PFSK-1 (cell line): ENCODE data around the gene HEXIM1.

Experiments used
- FOXP2 ChIP-seq: optimal IDR thresholded peaks from 2 replicates; pipeline ENCODE3; 2011; ENCODE audit warnings: borderline replicate concordance, control low read depth, inconsistent platforms; ENCODE audit not compliant: insufficient read depth; ENCODE audit errors: extremely low read length, extremely low read depth
- POLR2AphosphoS5 ChIP-seq: IDR thresholded peaks from 2 replicates; pipeline ENCODE4 v1.6.1; 2012; ENCODE audit warnings: low read depth, mild to moderate bottlenecking, control low read depth, low read length, moderate library complexity
- SIN3A ChIP-seq: IDR thresholded peaks from 2 replicates; pipeline ENCODE4 v1.6.1; 2012; ENCODE audit warnings: mild to moderate bottlenecking, low read length, moderate library complexity, borderline replicate concordance; ENCODE audit not compliant: insufficient read depth
- TAF1 ChIP-seq: IDR thresholded peaks from 2 replicates; pipeline ENCODE4 v1.6.1; 2012; ENCODE audit warnings: low read length, control low read depth, borderline replicate concordance; ENCODE audit not compliant: insufficient read depth
- TF ChIP-seq, protein P1 (sequence below), 2 experiments: IDR thresholded peaks; 2 replicates each; pipeline versions ENCODE4 v1.6.1 to v1.8.0; 2011 to 2012; ENCODE audit warnings: low read depth in 2 of 2, low read length in 2 of 2, control low read depth in 1 of 2, inconsistent platforms in 1 of 2, mild to moderate bottlenecking in 1 of 2, moderate library complexity in 1 of 2; ENCODE audit not compliant: insufficient read depth in 1 of 2

Gene HEXIM1

DNA sequence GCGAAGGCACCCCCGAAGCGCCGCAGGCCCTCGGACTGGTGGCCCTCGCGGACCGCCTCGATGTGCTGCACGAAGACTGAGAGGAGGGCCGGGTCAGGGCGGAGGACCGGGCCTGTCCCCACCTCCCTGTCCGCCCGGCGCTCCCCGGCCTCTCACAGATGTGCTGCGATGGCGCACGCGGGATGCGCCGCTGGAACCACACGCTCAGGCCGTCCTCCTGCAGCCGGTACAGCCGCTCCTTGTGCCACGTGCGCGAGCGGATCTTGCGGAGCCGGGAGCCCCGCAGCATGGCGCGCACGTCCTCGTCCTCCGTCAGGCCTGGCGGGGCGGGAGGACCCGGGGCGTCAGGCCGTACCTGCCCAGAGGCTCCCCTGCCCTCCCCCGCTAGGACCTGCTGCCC, 27.2 kb upstream of the HEXIM1 start:
- TF ChIP-seq FOXP2 = no peak
- no peak for TF ChIP-seq SIN3A
- TF ChIP-seq POLR2AphosphoS5 = no peak
- TF ChIP-seq TAF1 = no peak
- TF ChIP-seq, protein P1, sequence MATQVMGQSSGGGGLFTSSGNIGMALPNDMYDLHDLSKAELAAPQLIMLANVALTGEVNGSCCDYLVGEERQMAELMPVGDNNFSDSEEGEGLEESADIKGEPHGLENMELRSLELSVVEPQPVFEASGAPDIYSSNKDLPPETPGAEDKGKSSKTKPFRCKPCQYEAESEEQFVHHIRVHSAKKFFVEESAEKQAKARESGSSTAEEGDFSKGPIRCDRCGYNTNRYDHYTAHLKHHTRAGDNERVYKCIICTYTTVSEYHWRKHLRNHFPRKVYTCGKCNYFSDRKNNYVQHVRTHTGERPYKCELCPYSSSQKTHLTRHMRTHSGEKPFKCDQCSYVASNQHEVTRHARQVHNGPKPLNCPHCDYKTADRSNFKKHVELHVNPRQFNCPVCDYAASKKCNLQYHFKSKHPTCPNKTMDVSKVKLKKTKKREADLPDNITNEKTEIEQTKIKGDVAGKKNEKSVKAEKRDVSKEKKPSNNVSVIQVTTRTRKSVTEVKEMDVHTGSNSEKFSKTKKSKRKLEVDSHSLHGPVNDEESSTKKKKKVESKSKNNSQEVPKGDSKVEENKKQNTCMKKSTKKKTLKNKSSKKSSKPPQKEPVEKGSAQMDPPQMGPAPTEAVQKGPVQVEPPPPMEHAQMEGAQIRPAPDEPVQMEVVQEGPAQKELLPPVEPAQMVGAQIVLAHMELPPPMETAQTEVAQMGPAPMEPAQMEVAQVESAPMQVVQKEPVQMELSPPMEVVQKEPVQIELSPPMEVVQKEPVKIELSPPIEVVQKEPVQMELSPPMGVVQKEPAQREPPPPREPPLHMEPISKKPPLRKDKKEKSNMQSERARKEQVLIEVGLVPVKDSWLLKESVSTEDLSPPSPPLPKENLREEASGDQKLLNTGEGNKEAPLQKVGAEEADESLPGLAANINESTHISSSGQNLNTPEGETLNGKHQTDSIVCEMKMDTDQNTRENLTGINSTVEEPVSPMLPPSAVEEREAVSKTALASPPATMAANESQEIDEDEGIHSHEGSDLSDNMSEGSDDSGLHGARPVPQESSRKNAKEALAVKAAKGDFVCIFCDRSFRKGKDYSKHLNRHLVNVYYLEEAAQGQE (IDR thresholded peaks at IDR 0.05; ENCODE audit: insufficient read depth in 1 of 2, low read depth in 2 of 2, low read length in 2 of 2) = no peak

DNA sequence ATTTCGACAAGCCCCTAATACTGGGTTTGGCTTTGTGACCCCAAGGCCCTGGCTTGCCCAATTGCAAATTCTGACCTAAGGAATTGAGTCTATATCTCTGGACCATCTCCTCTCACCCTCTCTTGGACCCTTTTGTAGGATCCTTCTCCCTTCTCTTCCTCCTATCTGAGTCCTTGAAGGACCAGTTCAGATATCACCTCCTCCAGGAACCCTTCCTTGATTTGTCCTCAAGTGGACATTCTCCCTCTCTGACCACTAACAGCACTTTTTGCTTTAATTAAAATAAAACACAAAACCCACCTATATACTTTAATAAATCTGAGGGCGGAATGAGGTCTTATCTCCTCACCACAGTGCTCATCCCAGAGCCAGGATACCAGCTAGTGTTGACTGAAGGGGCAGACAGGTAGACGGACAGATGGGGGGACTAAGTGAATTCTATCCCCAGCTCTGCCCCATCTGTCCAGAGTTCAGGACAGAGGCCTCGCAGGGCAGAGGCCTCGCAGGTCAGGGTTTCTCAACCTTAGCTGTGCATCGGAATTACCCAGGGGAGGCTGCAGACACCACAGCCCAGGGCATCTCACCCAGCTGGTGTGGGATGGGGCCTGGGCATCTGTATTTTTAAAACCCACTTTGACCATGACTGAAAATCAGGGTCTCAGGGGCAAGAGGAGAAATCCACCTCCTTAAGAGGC, 25.1 kb upstream of the HEXIM1 start:
- TF ChIP-seq TAF1 = no peak
- TF ChIP-seq, protein P1 (IDR thresholded peaks at IDR 0.05; ENCODE audit: insufficient read depth in 1 of 2, low read depth in 2 of 2, low read length in 2 of 2) = no peak

DNA sequence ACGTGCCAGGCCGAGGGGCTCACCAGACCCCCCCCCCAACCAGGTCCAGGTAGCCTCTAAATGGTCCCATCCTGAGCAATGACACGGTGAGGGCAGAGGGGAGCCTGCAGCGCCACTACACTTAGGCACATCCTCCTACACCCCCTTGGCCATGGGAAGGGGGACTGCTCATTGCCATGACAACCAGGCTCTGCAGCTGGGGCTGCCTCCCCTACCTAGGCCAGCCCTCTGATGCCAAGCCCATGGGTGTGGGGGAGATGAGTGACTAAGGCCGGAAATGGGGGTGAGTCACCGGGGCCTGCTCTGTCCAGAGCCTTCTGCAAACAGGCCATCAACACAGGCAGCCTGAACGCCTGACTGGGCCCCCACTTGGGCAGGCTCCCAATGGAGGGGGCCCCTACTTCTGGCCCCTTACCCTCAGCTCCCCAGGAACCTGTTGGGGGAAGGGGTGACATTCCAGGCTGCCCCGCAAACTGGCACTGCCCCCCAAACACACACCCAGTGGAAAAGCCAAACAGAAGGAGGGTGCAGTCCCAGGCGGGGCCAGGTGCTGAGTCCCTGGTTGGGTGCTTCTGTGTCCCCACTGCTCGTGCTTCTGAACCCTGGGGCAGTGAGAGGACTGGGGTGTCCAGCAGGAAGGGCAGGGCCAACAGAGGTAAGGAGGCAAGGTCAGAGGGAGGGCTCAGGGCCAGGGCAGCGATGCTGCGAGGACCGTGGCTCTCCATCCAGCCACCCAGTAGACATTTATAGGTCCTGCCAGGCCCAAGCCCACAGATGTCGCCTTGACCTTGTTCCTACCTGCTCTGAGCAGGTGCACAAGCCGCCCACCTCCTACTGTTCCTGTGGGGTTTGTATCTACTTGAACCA, 24.1 kb upstream of the HEXIM1 start:
- TF ChIP-seq FOXP2 = peak; percentile 79
- TF ChIP-seq, protein P1 (IDR thresholded peaks at IDR 0.05; ENCODE audit: insufficient read depth in 1 of 2, low read depth in 2 of 2, low read length in 2 of 2) = 0 out of 4 replicates have a peak, but pooled peaks have one; percentile 31 to 34
- TF ChIP-seq TAF1 = no peak

DNA sequence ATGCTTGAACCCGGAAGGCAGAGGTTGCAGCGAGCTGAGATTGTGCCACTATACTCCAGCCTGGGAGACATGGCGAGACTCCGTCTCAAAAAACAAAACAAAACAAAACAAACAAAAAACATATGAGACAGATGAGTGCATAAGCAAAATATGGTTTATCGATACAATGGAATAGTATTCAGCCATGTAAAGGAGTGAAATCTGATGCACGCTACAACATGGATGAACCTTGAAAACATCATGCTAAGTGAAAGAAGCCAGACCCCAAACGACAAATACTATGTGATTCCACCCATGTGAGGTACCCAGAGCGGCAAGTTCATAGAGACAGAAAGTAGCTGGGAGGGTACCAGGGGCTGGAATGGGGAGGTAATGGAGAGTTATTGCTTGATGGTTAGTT, 22.8 kb upstream of the HEXIM1 start:
- no peak for TF ChIP-seq TAF1
- no peak for TF ChIP-seq POLR2AphosphoS5
- no peak for TF ChIP-seq FOXP2
- TF ChIP-seq, protein P1 (IDR thresholded peaks at IDR 0.05; ENCODE audit: insufficient read depth in 1 of 2, low read depth in 2 of 2, low read length in 2 of 2) = no peak
- no peak for TF ChIP-seq SIN3A
